ENCODE data around the gene TSC22D4.

GRCh38 chr7:100513212-100513810 lies 34.3 kb upstream of the TSC22D4 start:
- TF ChIP-seq CTCF (conservative IDR thresholded peaks at IDR 0.05), result no peak
- TF ChIP-seq EZH2 (IDR thresholded peaks at IDR 0.05; ENCODE audit: low read depth), result no peak
